SU-DHL-6 (cell line): Measurements from ENCODE around the gene ABCG1.

ENCODE experiments used
- EZH2phosphoT487 ChIP-seq: fragments of 200-600 bp; sonication (generic), shearing (Covaris generic); conservative IDR thresholded peaks from 2 replicates; pipeline ENCODE4 v1.6.1; 2018; ENCODE audit warnings: mild to moderate bottlenecking, antibody characterized with exemption, low read length, moderate library complexity, mixed read lengths
- TF ChIP-seq, protein P1 (sequence below): fragments of 200-600 bp; sonication (generic); IDR thresholded peaks from one replicate; pipeline ENCODE4 v1.5.1; 2017; ENCODE audit warnings: antibody characterized with exemption, mild to moderate bottlenecking, low read length, moderate library complexity; ENCODE audit not compliant: insufficient read depth, poor library complexity, severe bottlenecking

DNA sequence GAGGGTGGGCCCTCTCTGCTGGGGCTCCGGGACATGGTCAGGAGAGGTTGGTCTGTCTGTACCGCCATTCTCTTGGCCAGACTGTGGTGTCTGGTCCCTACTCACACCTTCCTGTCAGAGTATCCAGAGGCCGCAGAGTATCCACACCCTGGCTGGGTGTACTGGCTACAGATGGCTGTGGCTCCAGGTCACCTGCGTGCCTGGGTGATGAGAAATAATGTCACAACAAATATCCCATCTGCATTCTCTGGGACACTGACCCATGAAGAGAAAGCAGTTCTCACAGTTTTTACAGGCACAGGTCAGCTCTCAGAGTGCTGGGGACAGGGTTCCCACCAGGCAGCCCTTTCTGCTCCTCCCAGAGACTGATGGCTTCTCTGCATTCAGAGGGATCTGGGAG lies 37.4 kb downstream of the ABCG1 start:
- TF ChIP-seq, protein P1, sequence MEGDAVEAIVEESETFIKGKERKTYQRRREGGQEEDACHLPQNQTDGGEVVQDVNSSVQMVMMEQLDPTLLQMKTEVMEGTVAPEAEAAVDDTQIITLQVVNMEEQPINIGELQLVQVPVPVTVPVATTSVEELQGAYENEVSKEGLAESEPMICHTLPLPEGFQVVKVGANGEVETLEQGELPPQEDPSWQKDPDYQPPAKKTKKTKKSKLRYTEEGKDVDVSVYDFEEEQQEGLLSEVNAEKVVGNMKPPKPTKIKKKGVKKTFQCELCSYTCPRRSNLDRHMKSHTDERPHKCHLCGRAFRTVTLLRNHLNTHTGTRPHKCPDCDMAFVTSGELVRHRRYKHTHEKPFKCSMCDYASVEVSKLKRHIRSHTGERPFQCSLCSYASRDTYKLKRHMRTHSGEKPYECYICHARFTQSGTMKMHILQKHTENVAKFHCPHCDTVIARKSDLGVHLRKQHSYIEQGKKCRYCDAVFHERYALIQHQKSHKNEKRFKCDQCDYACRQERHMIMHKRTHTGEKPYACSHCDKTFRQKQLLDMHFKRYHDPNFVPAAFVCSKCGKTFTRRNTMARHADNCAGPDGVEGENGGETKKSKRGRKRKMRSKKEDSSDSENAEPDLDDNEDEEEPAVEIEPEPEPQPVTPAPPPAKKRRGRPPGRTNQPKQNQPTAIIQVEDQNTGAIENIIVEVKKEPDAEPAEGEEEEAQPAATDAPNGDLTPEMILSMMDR: no peak
- TF ChIP-seq EZH2phosphoT487: no peak
